ENCODE measurements around the gene SEPTIN3. TPM values are rescaled to one million over a fixed set of nuclear protein-coding genes. Genes with fewer than 3 reads are reported as not detected.

Gene SEPTIN3
- total and polyA plus RNA-seq, 10 of the 15 experiments (the other 5 are each of a cell fraction or from before 2014, with no cell fraction given): 0.05 to 3.1 (median 0.87) TPM

- H3K27me3 ChIP-seq (replicated peaks in 1 of 2; ENCODE audit: control insufficient read depth in 2 of 2, insufficient read depth in 2 of 2, low read length in 1 of 2): no peaks in the 10 kb centered on the region
- BruUV-seq (replicated peaks): no TSS peak
- ATAC-seq: no peak
- H3K36me3 ChIP-seq (ENCODE audit: control insufficient read depth in 2 of 2, insufficient read depth in 2 of 2, low read length in 1 of 2): 0 out of 4 replicates have a peak, but pooled peaks cover 0 to under 1% of the 10 kb centered on the region in 2 experiments
- intact Hi-C loops (cut with micrococcal nuclease; ENCODE audit: unreplicated experiment): no loop called here
- ChIA-PET POLR2A (interaction anchor here (0.5 to 15.3 kb wide), 9 partner anchors 7 to 93 kb away, joined by 3 to 599 read pairs (median 3); no protein-coding TSS in a partner anchor), RAD21 (ENCODE audit: unreplicated experiment) (interaction anchor here (0.8 to 11.6 kb wide), 7 partner anchors 9 to 232 kb away, joined by 4 to 408 read pairs (median 6); partner anchors contain the start of genes CENPM and SMIM45), SMC1A (ENCODE audit: uncharacterized antibody, unreplicated experiment) (interaction anchor here (1.1 to 15.4 kb wide), 3 partner anchors 11 to 230 kb away, joined by 3 to 321 read pairs (median 6); no protein-coding TSS in a partner anchor), CTCF (interaction anchor here (1.2 to 11.0 kb wide), 3 partner anchors 9 to 18 kb away, joined by 4 to 234 read pairs (median 5); partner anchors contain the start of gene CENPM)
- WGBS (ENCODE audit: insufficient coverage, insufficient replicate concordance, low lambda C conversion rate, missing lambda C conversion rate): 49% methylated on average over 14 of the region's 14 CpGs
- H3K27ac ChIP-seq (ENCODE audit: control insufficient read depth, insufficient read depth): peak overlapping the region; percentile 91
- no peak overlapping the region for H3K4me3 ChIP-seq
- peaks cover 23% of the 10 kb centered on the region for H3K79me2 ChIP-seq (ENCODE audit: control insufficient read depth, insufficient read depth, low read length)
- H3K9me3 ChIP-seq (replicated peaks; ENCODE audit: control insufficient read depth, insufficient read depth, low read length): no peaks in the 10 kb centered on the region
- H3K9ac ChIP-seq (ENCODE audit: control insufficient read depth, insufficient read depth, low read length): peak overlapping the region; percentile 48; the same call in 1 of the 2 replicates
- peaks cover 55% of the 10 kb centered on the region for H3K4me1 ChIP-seq (ENCODE audit: control insufficient read depth, insufficient read depth, low read length)
- H4K20me1 ChIP-seq (ENCODE audit: control insufficient read depth, insufficient read depth): no peaks in the 10 kb centered on the region
- FAIRE-seq: no peak
- peak overlapping the region; percentile 32 for H3K4me2 ChIP-seq (ENCODE audit: control insufficient read depth, insufficient read depth)
- DNase-seq (ENCODE audit: low read depth, low spot score): no peak
- H2AFZ ChIP-seq (ENCODE audit: control insufficient read depth, low read depth, low read length): no peak overlapping the region
- in situ Hi-C loops (cut with MboI): no loop called here
- TF ChIP-seq GATAD2B (conservative IDR thresholded peaks at IDR 0.05; ENCODE audit: low read depth) (0 out of 2 replicates have a peak, but pooled peaks have one; percentile 17), CREM (IDR thresholded peaks at IDR 0.05; ENCODE audit: low read depth) (no peak), WRNIP1 (IDR thresholded peaks at IDR 0.05; ENCODE audit: borderline replicate concordance, low read depth, low read length) (no peak), USF1 (IDR thresholded peaks at IDR 0.05; ENCODE audit: borderline replicate concordance, extremely low read length, insufficient read depth, low read depth, low read length) (no peak), HDAC6 (IDR thresholded peaks at IDR 0.05; ENCODE audit: unreplicated experiment) (no peak), MYC (IDR thresholded peaks at IDR 0.05; ENCODE audit: insufficient read depth, insufficient read length, insufficient replicate concordance, low read length, severe bottlenecking) (no peak), RUNX3 (IDR thresholded peaks at IDR 0.05; ENCODE audit: low read length) (no peak), ZNF592 (IDR thresholded peaks at IDR 0.05) (no peak), RAD21 (IDR thresholded peaks at IDR 0.05; ENCODE audit: insufficient read depth, low read depth, low read length) (no peak), EGR1 (IDR thresholded peaks at IDR 0.05; ENCODE audit: borderline replicate concordance in 1 of 2, low read depth in 2 of 2, low read length in 2 of 2) (peak; percentile 27 to 100), ZSCAN29 (IDR thresholded peaks at IDR 0.05) (no peak), FOS (IDR thresholded peaks at IDR 0.05; ENCODE audit: borderline replicate concordance, extremely low read depth, insufficient read length) (no peak), BCL3 (IDR thresholded peaks at IDR 0.05; ENCODE audit: borderline replicate concordance, insufficient read depth, low read depth, low read length, poor library complexity, severe bottlenecking) (peak; percentile 35), EZH2 (IDR thresholded peaks at IDR 0.05; ENCODE audit: borderline replicate concordance, control insufficient read depth, low read depth, low read length) (no peak)
Measured at GRCh38 chr22:41928593-41929417, 40.4 kb upstream of the SEPTIN3 start.

Data from GM12878 (cell line).